MM.1S (cell line): ENCODE data around the gene HDAC10.

Experiments
- EZH2 ChIP-seq: fragments of 300-600 bp; sonication (generic); optimal IDR thresholded peaks from 2 replicates; pipeline ENCODE3; 2017; ENCODE audit warnings: low read depth, mild to moderate bottlenecking, antibody characterized with exemption, low read length, mixed read lengths
- TF ChIP-seq, protein P1 (sequence below): fragments of 300-600 bp; sonication (generic); IDR thresholded peaks from 2 replicates; pipeline ENCODE4 v1.5.1; 2016; ENCODE audit warnings: antibody characterized with exemption, low read length, mixed read lengths

DNA sequence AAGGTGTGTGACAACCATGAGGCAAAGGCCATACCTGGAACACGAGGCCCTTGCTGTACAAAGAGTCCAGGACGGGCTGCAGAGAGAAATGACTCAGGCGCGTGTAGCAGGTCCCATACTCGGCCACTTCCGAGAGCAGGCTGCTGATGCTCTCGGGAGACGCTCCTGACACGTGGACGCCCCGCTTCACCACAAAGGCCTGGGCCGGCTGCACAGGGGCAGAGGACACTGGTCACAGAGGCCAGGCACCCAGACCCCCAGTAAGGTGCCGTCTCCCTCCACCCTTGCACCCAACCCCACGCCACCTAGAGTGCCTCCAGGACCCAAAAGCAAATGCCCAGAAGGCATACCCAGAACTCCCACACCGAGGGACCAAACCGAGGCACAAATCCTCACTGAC, 21.7 kb downstream of the HDAC10 start:
- TF ChIP-seq, protein P1, sequence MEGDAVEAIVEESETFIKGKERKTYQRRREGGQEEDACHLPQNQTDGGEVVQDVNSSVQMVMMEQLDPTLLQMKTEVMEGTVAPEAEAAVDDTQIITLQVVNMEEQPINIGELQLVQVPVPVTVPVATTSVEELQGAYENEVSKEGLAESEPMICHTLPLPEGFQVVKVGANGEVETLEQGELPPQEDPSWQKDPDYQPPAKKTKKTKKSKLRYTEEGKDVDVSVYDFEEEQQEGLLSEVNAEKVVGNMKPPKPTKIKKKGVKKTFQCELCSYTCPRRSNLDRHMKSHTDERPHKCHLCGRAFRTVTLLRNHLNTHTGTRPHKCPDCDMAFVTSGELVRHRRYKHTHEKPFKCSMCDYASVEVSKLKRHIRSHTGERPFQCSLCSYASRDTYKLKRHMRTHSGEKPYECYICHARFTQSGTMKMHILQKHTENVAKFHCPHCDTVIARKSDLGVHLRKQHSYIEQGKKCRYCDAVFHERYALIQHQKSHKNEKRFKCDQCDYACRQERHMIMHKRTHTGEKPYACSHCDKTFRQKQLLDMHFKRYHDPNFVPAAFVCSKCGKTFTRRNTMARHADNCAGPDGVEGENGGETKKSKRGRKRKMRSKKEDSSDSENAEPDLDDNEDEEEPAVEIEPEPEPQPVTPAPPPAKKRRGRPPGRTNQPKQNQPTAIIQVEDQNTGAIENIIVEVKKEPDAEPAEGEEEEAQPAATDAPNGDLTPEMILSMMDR = no peak
- no peak for TF ChIP-seq EZH2
